ENCODE data around the gene HIBCH. TPM values are rescaled to one million over a fixed set of nuclear protein-coding genes. Genes with fewer than 3 reads are reported as not detected.

HIBCH gene
- total RNA-seq, 1 donor from 2014 or later: 24.5 TPM

GRCh38 chr2:190210471-190210870, 109.2 kb downstream of the HIBCH start:
- DNase-seq: no peak
- Histone ChIP-seq H3K4me1 (peaks cover 23% of the 10 kb centered on the region), H3K9me3 (replicated peaks) (no peaks in the 10 kb centered on the region), H3K36me3 (peaks cover 13% of the 10 kb centered on the region), H3K4me3 (no peak overlapping the region), H3K27me3 (ENCODE audit: low read depth) (no peaks in the 10 kb centered on the region), H3K27ac (replicated peaks) (no peak overlapping the region)
- intact Hi-C loops (cut with micrococcal nuclease): no loop called here
- no peak for TF ChIP-seq CTCF (IDR thresholded peaks at IDR 0.05; ENCODE audit: borderline replicate concordance)

GRCh38 chr2:190209559-190209958, 110.1 kb downstream of the HIBCH start:
- Histone ChIP-seq H3K27me3 (ENCODE audit: low read depth) (no peaks in the 10 kb centered on the region), H3K4me3 (no peak overlapping the region), H3K9me3 (replicated peaks) (no peaks in the 10 kb centered on the region), H3K36me3 (peaks cover 17% of the 10 kb centered on the region), H3K4me1 (peaks cover 14% of the 10 kb centered on the region), H3K27ac (replicated peaks) (no peak overlapping the region)
- no peak for TF ChIP-seq CTCF (IDR thresholded peaks at IDR 0.05; ENCODE audit: borderline replicate concordance)
- intact Hi-C loops (cut with micrococcal nuclease): no loop called here
- DNase-seq: no peak

- intact Hi-C loops (cut with micrococcal nuclease): no loop called here
Observed at GRCh38 chr2:190207930-190208329, 111.7 kb downstream of the HIBCH start.

GRCh38 chr2:190205657-190206056, 114.0 kb downstream of the HIBCH start:
- no peak for DNase-seq
- Histone ChIP-seq H3K36me3 (peaks cover 22% of the 10 kb centered on the region), H3K27me3 (ENCODE audit: low read depth) (no peaks in the 10 kb centered on the region), H3K9me3 (replicated peaks) (no peaks in the 10 kb centered on the region), H3K4me1 (no peaks in the 10 kb centered on the region), H3K27ac (replicated peaks) (no peak overlapping the region), H3K4me3 (no peak overlapping the region)
- no peak for TF ChIP-seq CTCF (IDR thresholded peaks at IDR 0.05; ENCODE audit: borderline replicate concordance)
- intact Hi-C loops (cut with micrococcal nuclease): no loop called here

More at GRCh38 chr2:190207930-190208329, 111.7 kb downstream of the HIBCH start:
- no peak overlapping the region for H3K27ac ChIP-seq (replicated peaks)
- no peak overlapping the region for H3K4me3 ChIP-seq
- no peaks in the 10 kb centered on the region for H3K27me3 ChIP-seq (ENCODE audit: low read depth)
- no peak for TF ChIP-seq CTCF (IDR thresholded peaks at IDR 0.05; ENCODE audit: borderline replicate concordance)
- no peaks in the 10 kb centered on the region for H3K4me1 ChIP-seq
- no peaks in the 10 kb centered on the region for H3K9me3 ChIP-seq (replicated peaks)
- no peak for DNase-seq
- peaks cover 25% of the 10 kb centered on the region for H3K36me3 ChIP-seq

- peaks cover 36% of the 10 kb centered on the region for H3K36me3 ChIP-seq
- no peaks in the 10 kb centered on the region for H3K9me3 ChIP-seq (replicated peaks)
Observed at GRCh38 chr2:190202604-190203003, 117.0 kb downstream of the HIBCH start.

More at GRCh38 chr2:190202604-190203003, 117.0 kb downstream of the HIBCH start:
- no peak for TF ChIP-seq CTCF (IDR thresholded peaks at IDR 0.05; ENCODE audit: borderline replicate concordance)
- Histone ChIP-seq H3K27ac (replicated peaks) (no peak overlapping the region), H3K27me3 (ENCODE audit: low read depth) (no peaks in the 10 kb centered on the region), H3K4me1 (peaks cover 16% of the 10 kb centered on the region), H3K4me3 (no peak overlapping the region)
- intact Hi-C loops (cut with micrococcal nuclease): no loop called here
- DNase-seq: no peak
